GM21423 (cell line): Measurements from ENCODE around the gene EIF3B.
"Not testable (repeated sequence)": the region's sequence is repeated elsewhere in the genome, so short reads cannot be mapped to it uniquely, and the experiment has no call there.

ENCODE experiments used
- ATAC-seq: cut with Tn5 transposase; IDR thresholded peaks from one replicate; pipeline ENCODE4 v1.9.1; 2021; ENCODE audit warnings: mild to moderate bottlenecking, moderate library complexity; ENCODE audit not compliant: unreplicated experiment

Gene EIF3B

DNA sequence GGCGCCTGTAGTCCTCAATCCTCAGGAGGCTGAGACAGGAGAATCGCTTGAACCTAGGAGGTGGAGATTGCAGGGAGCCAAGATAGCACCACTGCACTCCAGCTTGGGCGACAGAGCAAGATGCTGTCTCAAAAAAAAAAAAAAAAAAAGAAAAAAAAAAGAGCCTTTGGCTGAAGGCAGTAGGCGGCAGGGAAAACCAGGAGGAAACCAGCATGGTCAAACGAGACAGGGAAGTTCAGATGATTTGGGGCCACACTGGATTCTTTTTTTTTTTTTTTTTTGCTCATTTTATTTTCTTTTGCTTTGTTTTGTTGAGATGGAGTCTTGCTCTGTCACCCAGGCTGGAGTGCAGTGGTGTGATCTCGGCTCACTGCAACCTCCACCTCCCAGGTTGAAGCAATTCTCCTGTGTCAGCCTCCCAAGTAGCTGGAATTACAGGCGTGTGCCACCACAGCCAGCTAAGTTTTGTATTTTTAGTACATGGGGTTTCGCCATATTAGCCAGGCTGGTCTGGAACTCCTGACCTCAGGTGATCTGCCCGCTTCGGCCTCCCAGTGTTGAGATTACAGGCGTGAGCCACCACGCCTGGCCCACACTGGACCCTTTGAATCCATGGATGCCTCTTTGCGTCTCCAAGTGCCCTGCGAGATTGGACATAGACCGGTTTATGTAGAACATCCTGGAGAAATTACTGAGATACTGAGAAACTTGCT, 7.1 kb upstream of the EIF3B start:
- ATAC-seq, result not testable (repeated sequence)

DNA sequence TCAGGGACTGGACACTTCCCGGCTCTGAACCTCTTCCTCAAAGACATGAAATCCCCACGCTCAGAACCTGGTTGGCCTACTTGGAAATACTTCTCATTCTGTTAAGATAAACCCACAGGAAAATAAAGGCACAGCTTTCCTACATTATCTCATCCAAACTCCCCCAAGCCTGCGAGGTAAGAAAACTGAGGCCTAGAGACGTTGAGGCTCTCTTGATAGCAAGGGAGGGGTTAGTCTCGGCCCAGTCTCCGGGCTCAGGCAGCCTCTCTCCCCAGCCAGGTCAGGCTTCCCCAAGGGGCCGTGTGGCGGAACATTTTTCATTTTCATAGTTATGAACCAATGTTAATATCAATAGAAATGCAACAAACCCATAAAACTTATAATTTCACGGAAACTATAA, 4.6 kb upstream of the EIF3B start:
- no peak for ATAC-seq

DNA sequence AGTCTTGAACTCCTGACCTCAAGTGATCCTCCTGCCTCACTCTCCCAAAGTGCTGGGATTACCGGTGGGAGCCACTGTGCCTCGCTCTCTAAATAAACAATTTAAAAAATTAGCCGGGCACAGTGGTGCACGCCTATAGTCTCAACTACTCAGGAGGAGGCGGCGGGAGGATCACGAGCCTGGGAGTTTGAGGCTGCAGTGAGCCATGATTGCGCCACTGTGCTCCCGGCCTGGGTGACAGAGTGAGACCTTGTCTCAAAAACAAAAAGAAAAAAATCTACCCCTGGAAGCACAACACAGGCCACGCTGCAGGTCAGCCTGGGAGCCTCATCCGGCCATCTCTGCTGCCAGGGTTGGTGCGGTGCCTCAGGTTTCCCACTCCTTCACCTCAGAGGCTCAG, 3.8 kb upstream of the EIF3B start:
- no peak for ATAC-seq

DNA sequence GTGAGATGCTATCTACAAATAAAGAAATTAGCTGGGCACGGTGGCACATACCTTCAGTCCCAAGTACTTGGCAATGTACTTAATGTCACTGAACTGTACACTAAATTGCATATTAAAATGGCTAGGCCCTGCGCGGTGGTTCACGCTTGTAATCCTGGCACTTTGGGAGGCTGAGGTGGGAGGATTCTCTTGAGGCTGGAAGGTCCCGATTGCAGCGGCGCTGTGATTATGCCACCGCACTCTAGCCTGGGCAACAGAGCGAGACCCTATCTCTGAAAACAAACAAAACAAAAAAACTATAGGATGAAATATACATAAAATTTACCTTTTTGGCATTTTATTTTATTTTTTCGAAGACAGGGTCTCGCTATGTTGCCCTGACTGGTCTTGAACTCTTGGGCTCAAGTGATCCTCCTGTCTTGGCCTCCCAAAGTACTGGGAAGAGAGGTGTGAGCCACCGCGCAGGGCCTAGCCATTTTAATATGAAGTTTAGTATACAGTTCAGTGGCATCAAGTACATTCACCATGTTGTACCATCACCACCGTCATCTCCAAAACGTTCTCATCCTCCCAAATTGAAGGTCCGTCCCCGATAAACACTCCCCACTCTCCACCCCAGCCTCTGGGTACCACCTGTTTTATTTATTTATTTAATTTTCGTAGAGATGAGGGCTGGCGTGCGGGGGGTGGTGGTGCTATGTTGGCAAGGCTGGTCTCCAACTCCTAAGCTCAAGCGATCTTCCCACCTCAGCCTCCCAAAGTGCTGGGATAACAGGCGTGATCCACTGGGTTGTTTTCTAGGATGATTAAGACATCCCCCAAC, 1.3 kb upstream of the EIF3B start:
- no peak for ATAC-seq

DNA sequence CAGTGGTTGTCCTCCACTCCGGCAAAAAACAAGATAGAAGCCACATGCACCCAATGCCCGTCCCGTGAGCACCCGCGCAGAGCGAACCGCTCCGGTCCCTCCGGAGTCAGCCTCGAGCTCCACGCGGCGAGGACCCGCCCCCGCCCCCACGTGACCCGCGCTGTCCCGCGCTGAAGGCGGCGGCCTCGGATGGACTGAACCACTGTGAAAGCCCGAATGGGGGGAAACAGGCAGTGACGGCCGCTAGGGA, 766 bp upstream of the EIF3B start:
- ATAC-seq, result peak; percentile 55

DNA sequence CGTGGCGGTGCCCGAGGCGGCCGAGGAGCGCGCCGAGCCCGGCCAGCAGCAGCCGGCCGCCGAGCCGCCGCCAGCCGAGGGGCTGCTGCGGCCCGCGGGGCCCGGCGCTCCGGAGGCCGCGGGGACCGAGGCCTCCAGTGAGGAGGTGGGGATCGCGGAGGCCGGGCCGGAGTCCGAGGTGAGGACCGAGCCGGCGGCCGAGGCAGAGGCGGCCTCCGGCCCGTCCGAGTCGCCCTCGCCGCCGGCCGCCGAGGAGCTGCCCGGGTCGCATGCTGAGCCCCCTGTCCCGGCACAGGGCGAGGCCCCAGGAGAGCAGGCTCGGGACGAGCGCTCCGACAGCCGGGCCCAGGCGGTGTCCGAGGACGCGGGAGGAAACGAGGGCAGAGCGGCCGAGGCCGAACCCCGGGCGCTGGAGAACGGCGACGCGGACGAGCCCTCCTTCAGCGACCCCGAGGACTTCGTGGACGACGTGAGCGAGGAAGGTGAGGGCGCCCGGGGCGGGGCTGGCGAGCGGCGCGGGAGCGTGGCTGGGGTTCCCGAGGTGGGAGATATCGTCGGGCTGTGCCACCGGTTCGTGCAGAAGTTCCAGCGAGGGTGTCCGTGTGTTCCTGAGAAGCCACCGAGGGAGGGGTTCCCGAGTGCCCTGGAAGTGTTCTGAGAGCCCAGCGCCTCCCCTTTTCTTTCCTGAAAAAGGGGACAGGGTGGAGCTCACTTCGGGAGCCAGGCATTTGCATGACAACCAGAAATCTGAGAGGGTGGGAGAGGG, 495 bp downstream of the EIF3B start:
- ATAC-seq, result no peak

DNA sequence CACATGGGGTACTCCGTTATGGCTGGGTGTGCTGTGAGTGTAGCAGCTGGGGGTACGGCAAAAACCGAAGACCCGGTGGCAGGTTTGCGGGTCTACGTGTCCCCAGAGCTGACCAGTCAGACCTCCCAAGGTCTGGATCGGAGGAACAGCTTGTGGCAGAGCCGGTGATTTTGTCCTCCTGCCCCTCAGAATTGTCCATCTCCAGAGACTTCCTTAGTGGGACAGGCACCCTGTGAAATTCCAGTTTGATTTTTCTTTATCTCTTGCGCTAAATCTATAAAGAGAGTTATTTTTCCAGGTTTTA, 1.0 kb downstream of the EIF3B start:
- no peak for ATAC-seq

DNA sequence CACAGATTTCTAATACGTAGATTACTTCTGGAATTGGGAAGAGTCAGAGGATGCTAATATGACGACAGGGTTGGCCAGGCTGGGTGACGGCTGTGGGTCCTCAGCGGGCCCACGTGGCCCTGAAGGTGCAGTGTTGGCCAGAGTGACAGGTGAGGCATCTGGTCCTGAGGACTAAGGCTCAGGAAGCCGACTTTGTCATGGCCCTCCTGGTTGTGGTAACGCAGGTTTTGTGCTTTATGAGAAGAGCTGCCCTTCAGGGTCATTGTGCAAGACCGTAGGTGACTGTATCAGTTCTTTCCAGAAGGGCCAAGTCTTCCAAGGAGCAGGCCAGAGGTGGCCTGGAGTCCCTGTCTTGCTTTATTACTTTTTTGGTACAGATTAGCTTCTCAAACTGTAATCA, 2.5 kb downstream of the EIF3B start:
- no peak for ATAC-seq

DNA sequence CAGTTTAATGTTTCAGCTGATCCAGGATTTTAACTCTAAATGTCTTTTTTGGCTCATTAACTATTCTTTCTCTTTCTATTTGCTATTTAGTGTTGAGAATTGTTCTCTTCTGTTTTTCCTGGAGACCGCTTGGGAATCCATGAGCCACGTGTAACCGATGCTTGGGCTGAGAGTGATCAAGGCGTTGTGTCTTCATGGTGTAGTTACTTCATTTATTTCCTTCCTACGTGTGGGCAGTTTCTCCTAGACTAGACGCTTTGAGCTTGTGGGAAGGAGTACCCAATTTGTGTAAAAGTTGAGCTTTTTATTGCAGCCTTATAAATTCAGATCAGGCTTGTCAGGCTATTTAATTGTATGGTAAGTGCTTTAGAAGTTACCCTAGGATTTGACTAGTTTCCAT, 2.9 kb downstream of the EIF3B start:
- no peak for ATAC-seq

DNA sequence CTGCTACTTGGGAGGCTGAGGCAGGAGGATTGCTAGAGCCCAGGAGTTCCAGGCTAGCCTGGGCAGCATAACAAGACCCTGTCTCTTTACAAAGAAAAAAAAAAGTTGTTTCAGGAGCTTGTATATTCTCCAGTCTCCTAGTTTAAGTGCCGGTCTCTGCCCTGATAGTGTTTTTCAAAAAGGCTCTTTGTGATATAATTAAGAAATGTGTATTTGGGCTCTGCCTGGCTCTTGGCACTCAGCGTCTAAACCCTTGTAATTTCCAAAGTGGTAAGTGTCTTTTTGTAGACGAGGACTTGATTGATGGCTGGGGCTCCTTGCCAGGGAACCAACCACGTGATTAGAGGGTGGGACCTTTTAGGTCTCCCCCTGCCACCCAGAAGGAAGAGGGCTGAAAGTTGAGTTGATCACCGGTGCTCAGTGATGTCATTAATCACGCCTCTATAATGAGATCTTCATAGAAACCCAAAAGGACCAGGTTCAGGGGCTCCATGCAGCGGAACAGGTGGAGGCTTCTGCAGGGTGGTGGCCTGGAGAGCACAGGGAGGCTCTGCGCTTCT, 4.4 kb downstream of the EIF3B start:
- no peak for ATAC-seq

DNA sequence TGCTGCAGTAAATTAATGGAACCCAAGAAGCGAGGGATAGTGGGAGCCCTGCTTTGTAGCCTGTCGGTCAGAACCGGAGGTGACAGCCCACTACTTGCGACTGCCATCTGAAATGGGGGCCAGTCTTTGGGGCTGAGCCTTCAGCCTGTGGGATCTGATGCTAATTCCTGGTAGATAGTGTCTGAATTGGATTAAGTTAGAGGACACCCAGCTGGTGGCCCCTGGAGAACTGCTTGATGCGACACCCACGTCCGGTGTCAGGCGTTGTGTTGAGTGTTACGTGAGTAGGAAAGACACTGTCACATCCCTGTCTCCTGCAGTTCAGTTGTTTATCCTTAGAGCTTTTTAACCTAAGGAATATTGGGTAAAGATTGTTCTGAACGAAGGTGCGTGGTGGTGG, 5.0 kb downstream of the EIF3B start:
- no peak for ATAC-seq

DNA sequence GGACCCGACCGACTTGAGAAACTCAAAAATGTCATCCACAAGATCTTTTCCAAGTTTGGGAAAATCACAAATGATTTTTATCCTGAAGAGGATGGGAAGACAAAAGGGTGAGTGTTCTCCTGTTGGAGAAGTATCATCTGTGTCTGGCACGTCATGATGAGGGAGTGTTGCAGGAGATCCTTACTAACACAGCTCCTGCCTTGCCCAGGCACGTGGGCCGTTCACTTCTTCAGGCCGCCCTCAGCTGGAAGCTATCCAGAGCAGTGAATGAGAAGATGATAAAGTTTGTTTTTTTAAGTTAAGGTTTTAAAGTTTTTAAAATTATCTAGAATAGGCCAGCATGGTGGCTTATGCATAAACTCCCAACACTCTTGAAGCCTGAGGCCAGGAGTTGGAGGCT, 6.2 kb downstream of the EIF3B start:
- no peak for ATAC-seq

DNA sequence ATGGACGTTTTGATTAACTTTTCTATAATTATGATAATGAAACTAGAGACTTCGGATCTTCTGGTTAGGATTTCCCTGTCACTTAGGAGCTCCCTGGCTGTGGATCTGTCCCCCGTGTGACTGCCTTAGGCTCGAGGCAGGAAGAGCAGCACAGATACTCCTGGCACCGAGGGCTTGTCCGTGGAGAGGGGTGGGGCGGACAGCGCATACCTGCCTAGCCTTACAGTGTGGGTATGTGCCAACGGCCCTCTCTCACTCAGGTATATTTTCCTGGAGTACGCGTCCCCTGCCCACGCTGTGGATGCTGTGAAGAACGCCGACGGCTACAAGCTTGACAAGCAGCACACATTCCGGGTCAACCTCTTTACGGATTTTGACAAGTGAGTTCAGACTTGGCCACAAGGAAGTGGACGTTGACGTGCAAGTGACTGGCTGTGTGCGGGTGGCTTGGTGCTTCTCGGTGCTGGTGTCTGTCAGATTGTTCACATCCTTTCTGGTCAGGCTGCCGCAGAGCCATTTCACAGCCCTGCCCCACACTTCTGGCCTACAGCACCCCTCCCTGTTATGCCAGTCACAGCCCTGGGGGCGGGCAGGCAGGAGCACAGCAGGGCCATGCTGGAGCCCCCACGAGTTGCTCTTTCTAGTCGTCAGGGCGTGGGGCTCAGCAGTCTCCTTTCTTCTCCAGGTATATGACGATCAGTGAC, 7.9 kb downstream of the EIF3B start:
- no peak for ATAC-seq

DNA sequence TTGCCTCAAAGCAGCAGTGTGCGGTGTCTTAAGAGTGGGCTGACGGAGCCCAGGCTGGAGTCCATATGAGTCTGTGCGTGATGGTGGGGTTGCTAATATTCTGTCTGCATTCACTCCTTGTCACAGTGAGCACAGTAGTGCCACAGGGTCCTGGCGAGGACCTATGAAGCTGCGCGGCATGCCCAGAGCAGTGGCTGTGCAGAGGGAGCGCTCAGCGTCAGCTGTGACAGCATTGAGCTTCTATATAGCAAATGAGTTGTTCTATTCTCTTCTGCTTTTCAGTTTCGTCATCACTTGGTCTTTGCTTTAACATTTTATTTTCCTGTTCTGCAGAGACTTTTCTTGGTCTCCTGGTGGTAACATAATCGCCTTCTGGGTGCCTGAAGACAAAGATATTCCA, 14.5 kb downstream of the EIF3B start:
- no peak for ATAC-seq

DNA sequence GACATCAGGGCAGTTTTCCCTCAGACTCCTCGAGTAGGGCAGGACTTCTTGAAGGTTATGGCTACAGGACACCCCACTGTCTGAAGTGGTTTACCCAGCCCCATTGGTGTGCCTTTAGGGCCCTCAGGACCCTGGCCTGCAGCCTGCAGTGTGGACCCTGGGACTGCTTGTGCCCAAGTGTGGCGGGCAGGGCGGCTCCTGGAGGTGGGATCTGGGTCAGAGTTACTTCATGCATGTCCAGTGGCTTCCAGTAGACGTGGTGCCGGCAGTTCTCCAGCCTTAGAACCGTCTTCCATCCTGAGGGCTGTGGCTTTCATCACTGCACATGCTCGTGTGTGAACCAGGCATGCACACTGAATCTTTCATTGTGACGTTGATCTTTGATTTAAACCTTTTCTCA, 16.7 kb downstream of the EIF3B start:
- ATAC-seq, result no peak

DNA sequence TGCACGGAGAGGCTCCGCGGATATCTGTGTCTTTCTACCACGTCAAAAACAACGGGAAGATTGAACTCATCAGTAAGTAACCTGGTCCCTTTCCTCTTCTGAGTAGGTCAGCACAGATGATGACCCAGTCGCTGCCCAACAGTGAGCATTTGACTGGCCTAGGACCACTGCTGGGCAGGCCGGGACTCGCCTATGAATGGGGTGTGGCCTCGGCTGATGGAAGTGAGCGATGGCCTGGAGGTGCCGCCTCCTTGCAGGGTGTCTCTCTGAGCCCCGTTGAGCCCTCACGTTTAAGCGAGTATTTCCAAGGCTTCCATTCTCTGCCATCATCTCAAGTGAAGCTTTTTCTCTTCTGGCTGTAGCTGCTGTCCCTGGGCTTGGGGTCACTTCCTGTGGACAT, 18.1 kb downstream of the EIF3B start:
- no peak for ATAC-seq

DNA sequence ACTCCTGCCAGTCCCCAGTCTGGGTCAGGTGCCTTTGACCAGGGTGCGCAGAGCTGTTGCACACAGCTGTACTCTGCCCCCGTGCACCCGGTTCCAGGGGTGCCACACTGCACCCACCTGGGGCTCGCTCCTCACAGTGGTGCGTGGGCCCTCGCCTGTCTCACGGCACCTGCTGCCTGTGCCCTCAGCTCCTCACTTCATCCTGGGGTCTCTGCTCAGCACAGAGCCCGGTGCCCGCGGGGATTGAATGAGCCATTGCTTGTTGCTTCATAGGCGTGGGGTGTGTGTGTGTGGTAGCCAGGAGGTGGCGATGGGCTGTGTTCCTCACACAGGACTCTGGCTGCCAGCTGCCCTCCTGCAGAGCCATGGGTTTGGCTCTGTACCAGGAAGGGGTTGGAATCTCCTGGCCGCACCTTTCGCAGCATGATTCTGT, 18.5 kb downstream of the EIF3B start:
- ATAC-seq, result no peak

DNA sequence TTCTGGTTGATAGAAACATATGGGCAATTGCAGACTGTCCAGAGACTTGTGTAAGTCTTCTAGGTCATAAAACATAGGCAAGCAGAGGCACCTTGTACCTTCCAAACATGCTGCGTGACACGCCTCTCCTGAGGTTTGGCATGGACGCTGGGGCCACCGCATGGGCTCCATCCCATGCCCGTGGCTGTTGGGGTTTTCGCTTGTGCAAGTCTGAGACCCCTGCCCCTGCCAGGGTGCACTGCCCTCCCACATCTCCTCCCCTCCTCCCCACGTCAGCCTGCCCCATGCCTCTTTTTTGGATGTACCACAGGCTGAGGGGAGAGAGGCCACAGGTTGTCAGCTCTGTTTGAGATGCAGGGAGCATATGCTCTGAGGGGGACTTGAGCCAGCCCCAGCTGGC, 19.0 kb downstream of the EIF3B start:
- no peak for ATAC-seq

DNA sequence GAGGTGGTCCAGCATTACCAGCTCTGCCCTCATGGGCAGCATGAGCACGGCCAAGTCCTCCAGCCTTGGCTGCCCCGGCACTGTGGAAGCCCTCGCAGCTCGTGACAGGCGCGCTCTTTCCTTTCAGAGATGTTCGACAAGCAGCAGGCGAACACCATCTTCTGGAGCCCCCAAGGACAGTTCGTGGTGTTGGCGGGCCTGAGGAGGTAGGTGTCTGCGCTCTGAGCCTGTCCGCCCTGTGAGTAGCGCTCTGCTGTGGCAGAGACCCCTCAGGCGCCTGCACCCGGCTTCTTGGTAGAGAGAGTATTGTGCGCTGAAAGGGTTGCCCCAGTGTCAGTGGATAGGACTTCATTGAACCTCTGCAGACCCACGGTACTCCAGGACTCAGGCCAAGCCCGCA, 19.8 kb downstream of the EIF3B start:
- no peak for ATAC-seq

DNA sequence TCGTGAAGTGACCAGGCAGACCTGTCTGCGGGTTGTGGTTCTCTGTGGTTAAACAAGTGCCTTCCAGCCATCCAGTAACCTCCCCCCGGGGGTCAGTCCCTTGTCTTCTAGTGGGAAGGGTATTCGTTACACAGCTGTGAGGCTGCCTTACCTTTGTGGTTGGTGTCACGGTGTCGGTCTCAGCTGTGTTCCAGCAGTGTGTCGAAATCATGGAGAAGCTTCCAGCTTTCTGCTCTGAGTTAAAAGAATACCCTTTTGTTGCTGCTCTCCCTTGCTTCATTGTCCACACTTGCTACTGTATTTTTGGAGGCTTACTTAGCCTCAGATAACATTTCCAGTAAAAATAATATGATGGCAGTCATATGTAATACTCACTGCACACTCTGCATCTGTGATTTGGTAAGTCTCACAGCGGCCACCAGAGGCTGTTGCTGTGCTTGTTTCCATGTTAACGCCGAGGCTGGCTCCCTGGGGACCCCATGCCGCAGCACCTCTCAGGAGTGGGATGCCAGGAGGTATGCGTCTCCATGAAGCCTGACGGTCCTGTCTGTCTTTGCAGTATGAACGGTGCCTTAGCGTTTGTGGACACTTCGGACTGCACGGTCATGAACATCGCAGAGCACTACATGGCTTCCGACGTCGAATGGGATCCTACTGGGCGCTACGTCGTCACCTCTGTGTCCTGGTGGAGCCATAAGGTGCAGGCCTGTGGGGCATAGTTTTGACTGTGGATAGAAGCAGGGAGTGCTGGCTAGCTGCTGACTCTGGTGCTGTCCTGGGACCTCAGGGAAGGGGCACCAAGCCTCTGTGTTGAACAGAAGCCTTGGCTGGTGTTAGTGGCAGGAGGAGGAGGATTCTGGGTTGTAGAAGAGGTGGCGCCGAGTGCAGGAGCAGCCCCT, 20.5 kb downstream of the EIF3B start:
- ATAC-seq, result no peak
